Tibial nerve (tissue), 4 donors: Measurements from ENCODE around the gene ZNF681. TPM values are rescaled to one million over a fixed set of nuclear protein-coding genes. Genes with fewer than 3 reads are reported as not detected.
"Not testable (repeated sequence)": the region's sequence is repeated elsewhere in the genome, so short reads cannot be mapped to it uniquely, and the experiment has no call there.

Experiments
- DNase-seq, 2 donors: peaks; one replicate each; pipeline ENCODE4 v3.0.0-alpha.2; 2019; ENCODE audit warnings: low spot score in 2 of 2
- H3K27ac ChIP-seq, 4 donors: fragments of 200-600 bp; sonication (generic) in 3 of 4; one replicate each; pipeline ENCODE4 v1.5.1; 2017 to 2019; ENCODE audit warnings: mild to moderate bottlenecking in 1 of 4
- H3K27me3 ChIP-seq, 2 donors: fragments of 200-600 bp; sonication (generic) in 1 of 2; one replicate each; pipeline versions ENCODE4 v1.5.1 to v1.6.0; 2017 to 2019
- H3K36me3 ChIP-seq, 3 donors: fragments of 200-600 bp; sonication (generic); one replicate each; pipeline ENCODE4 v1.5.1; 2018 to 2019
- H3K4me1 ChIP-seq, 4 donors: fragments of 200-600 bp; sonication (generic) in 3 of 4; one replicate each; pipeline ENCODE4 v1.5.1; 2017 to 2019
- H3K4me3 ChIP-seq, 4 donors: fragments of 200-600 bp; sonication (generic) in 3 of 4; one replicate each; pipeline ENCODE4 v1.5.1; 2017 to 2019; ENCODE audit warnings: mild to moderate bottlenecking in 1 of 4, moderate library complexity in 1 of 4
- H3K9me3 ChIP-seq, 4 donors: fragments of 200-600 bp; sonication (generic) in 3 of 4; one replicate each; pipeline ENCODE4 v1.5.1; 2017 to 2019
- EP300 ChIP-seq, 2 donors: sonication (generic); formaldehyde crosslinking; IDR thresholded peaks; one replicate each; pipeline ENCODE4 v1.6.1; 2017; ENCODE audit warnings: antibody characterized with exemption in 2 of 2, mild to moderate bottlenecking in 1 of 2
- POLR2A ChIP-seq, 2 donors: fragments of 450-650 bp; IDR thresholded peaks; one replicate each; pipeline ENCODE4 v1.6.1; 2017; ENCODE audit warnings: antibody characterized with exemption in 2 of 2, mild to moderate bottlenecking in 2 of 2, moderate library complexity in 2 of 2
- WGBS, 2 donors: methylation state at CpG; one replicate each; pipeline ENCODE4 v1.1.5; 2018; 5-methylcytosine and 5-hydroxymethylcytosine counted together
- total RNA-seq, 4 donors: library from RNA; depleted of rRNA; stranded (reverse); fragments of >200 nt; gene quantifications; one replicate each; pipeline ENCODE4 v1.1.0, GENCODE V29; 2016
- TF ChIP-seq, protein P1 (sequence below), 5 experiments: fragments of 200-600 bp in 3 of 5; fragments of 450-650 bp in 2 of 5; sonication (generic) in 3 of 5; IDR thresholded peaks; one replicate each; pipeline ENCODE4 v1.5.1; 2016 to 2019; ENCODE audit warnings: antibody characterized with exemption in 5 of 5, mild to moderate bottlenecking in 3 of 5, moderate library complexity in 2 of 5

The ZNF681 gene
- total RNA-seq, 4 donors from 2014 or later = 0.30 to 4.6 (median 0.51) TPM

DNA sequence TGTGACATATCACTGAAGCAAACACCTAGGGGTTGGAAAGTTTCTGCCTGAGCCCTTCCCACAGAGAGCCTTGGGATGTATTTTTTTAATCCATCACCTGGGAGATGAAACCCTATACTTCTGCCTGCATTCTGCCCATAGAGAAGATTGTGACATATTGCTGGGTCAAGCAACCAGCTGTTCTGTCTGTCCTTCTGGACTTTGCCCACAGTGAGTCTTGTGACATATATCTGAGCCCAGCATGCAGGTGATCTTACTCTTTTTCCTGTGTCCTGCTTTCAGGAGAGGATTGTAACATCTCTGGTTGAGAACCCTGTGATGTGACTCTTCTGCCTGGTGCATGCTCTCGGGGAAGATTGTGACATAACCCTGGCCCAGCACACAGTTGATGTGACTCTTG, 24.9 kb upstream of the ZNF681 start:
- no peaks in the 10 kb centered on the region for H3K4me1 ChIP-seq
- peaks cover 0 to 5% (median 0%) of the 10 kb centered on the region in 4 donors for H3K9me3 ChIP-seq
- no peak for DNase-seq
- TF ChIP-seq EP300 (IDR thresholded peaks at IDR 0.05) (no peak), POLR2A (IDR thresholded peaks at IDR 0.05) (no peak)
- TF ChIP-seq, protein P1, sequence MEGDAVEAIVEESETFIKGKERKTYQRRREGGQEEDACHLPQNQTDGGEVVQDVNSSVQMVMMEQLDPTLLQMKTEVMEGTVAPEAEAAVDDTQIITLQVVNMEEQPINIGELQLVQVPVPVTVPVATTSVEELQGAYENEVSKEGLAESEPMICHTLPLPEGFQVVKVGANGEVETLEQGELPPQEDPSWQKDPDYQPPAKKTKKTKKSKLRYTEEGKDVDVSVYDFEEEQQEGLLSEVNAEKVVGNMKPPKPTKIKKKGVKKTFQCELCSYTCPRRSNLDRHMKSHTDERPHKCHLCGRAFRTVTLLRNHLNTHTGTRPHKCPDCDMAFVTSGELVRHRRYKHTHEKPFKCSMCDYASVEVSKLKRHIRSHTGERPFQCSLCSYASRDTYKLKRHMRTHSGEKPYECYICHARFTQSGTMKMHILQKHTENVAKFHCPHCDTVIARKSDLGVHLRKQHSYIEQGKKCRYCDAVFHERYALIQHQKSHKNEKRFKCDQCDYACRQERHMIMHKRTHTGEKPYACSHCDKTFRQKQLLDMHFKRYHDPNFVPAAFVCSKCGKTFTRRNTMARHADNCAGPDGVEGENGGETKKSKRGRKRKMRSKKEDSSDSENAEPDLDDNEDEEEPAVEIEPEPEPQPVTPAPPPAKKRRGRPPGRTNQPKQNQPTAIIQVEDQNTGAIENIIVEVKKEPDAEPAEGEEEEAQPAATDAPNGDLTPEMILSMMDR (IDR thresholded peaks at IDR 0.05) = no peak
- H3K4me3 ChIP-seq = no peak overlapping the region
- no peaks in the 10 kb centered on the region for H3K27me3 ChIP-seq
- 0% methylated on average over 1 of the region's 1 CpG for WGBS, 2 donors
- H3K27ac ChIP-seq = no peak overlapping the region
- H3K36me3 ChIP-seq = no peaks in the 10 kb centered on the region

DNA sequence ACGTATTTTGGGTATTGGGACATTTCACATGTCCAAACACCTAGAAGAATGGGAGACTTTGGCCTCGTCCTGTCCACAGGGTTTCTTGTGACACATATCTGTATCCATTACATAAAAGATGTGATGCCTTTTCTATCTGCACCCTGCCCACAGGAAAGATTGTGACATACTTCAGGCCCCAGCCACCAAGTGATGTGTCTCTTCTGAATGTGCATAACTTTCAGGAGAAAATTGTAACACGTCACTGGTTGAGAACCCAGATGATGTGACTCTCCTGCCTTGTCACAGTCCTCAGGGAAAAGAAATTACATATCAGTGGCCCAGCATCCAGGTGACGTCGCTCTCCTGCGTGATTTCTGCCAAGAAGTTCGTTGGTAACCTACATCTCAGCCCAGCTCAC, 21.0 kb upstream of the ZNF681 start:
- TF ChIP-seq POLR2A (IDR thresholded peaks at IDR 0.05) (no peak), EP300 (IDR thresholded peaks at IDR 0.05) (no peak)
- TF ChIP-seq, protein P1 (IDR thresholded peaks at IDR 0.05) = no peak
- no peak overlapping the region for H3K27ac ChIP-seq
- H3K36me3 ChIP-seq = peaks cover 0 to 5% (median 0%) of the 10 kb centered on the region in 3 donors
- H3K4me1 ChIP-seq = no peaks in the 10 kb centered on the region
- no peak overlapping the region for H3K4me3 ChIP-seq
- WGBS, 2 donors = 90 to 95% methylated on average over 7 of the region's 7 CpGs
- H3K27me3 ChIP-seq = no peaks in the 10 kb centered on the region
- DNase-seq = no peak
- peaks cover 0 to 11% (median 0%) of the 10 kb centered on the region in 4 donors for H3K9me3 ChIP-seq

DNA sequence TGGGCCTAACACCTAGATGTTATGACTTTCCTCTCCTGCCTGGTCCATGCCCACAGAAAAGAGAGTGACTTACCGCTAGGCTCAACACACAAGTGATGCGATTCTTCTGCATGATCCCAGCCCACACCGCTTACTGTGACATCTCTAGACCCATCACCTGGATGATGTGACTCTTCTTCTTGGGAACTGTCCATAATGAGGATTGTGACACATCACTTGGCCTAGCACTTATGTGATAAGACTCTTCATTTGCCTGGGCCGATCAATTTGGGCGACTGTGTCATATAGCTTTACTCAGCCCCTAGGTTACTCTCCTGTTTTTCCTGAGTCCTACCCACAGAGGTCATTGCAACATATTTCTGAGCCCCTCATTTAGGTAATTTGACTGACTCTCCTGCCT, 19.9 kb upstream of the ZNF681 start:
- H3K27ac ChIP-seq = no peak overlapping the region
- H3K9me3 ChIP-seq = peaks cover 0 to 11% (median 0%) of the 10 kb centered on the region in 4 donors
- H3K4me3 ChIP-seq = no peak overlapping the region
- WGBS, 2 donors = 96 to 99% methylated on average over 5 of the region's 5 CpGs
- no peak for TF ChIP-seq POLR2A (IDR thresholded peaks at IDR 0.05)
- TF ChIP-seq, protein P1 (IDR thresholded peaks at IDR 0.05) = no peak
- no peak for TF ChIP-seq EP300 (IDR thresholded peaks at IDR 0.05)
- peaks cover 0 to 5% (median 0%) of the 10 kb centered on the region in 3 donors for H3K36me3 ChIP-seq
- no peaks in the 10 kb centered on the region for H3K4me1 ChIP-seq
- H3K27me3 ChIP-seq = no peaks in the 10 kb centered on the region
- DNase-seq = no peak

DNA sequence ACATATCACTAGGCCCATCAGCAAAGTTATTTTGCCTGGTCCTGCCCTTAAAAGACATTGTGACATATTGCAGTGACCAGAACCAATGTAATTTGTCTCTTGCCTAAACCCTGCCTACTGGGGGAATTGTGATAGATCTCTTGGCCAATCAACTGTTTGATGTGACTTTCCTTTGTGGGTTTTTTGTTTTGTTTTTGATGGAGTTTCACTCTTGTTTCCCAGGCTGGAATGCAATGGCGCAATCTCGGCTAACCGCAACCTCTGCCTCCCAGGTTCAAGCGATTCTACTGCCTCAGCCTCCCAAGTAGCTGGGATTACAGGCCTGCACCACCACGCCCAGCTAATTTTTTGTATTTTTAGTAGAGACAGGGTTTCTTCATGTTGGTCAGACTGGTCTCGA, 19.3 kb upstream of the ZNF681 start:
- not testable (repeated sequence) for H3K27ac ChIP-seq, H3K4me3 ChIP-seq, H3K4me1 ChIP-seq, H3K36me3 ChIP-seq, H3K27me3 ChIP-seq, DNase-seq
- peaks cover 0 to 11% (median 0%) of the 10 kb centered on the region in 4 donors for H3K9me3 ChIP-seq
- 96 to 98% methylated on average over 6 of the region's 6 CpGs for WGBS, 2 donors

DNA sequence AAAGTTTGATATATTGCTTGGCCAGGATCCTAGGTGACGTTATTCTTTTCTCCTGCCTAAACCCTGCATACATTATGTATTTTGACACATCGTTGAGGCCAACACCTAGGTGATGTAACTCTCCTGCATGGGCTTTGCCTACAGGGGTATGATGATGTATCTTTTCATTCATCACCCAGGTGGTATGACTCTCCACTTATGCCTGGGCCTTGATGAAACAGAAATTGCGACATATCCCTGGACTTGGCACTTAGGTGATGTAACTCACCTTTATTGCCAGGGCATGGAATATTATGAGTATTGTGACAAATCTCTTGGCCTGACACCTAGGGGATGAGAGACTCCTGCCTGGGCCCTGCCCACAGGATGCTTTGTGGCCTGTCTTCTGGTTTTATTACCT, 18.5 kb upstream of the ZNF681 start:
- WGBS, 2 donors = 63 to 67% methylated on average over 3 of the region's 3 CpGs
- no peaks in the 10 kb centered on the region for H3K27me3 ChIP-seq

More for the DNA sequence above, 18.5 kb upstream of the ZNF681 start:
- no peak overlapping the region for H3K4me3 ChIP-seq
- TF ChIP-seq POLR2A (IDR thresholded peaks at IDR 0.05) = no peak
- TF ChIP-seq, protein P1 (IDR thresholded peaks at IDR 0.05) = no peak
- TF ChIP-seq EP300 (IDR thresholded peaks at IDR 0.05) = no peak
- H3K9me3 ChIP-seq = peaks cover 0 to 11% (median 0%) of the 10 kb centered on the region in 4 donors
- H3K4me1 ChIP-seq = no peaks in the 10 kb centered on the region
- no peak for DNase-seq
- H3K36me3 ChIP-seq = peaks cover 0 to 5% (median 0%) of the 10 kb centered on the region in 3 donors
- no peak overlapping the region for H3K27ac ChIP-seq
